B cell (primary cell): ENCODE measurements around the gene PFKFB1. TPM values are rescaled to one million over a fixed set of nuclear protein-coding genes. Genes with fewer than 3 reads are reported as not detected.

Experiments
- ATAC-seq: fragments of 200-7000 bp; cut with Tn5 transposase; one replicate; pipeline ENCODE4 v1.10.0; 2021; ENCODE audit warnings: low read depth, mild to moderate bottlenecking, moderate number of reproducible peaks, moderate library complexity
- CTCF ChIA-PET: fragments of 350-600 bp; sonication (Branson Sonifier 250); formaldehyde crosslinking; loops from one replicate; lab custom pipeline; 2021; ENCODE audit warnings: antibody characterized with exemption, inconsistent platforms; lab: Charles Lee
- POLR2A ChIA-PET: fragments of 350-600 bp; sonication (Branson Sonifier 250); formaldehyde crosslinking; loops from one replicate; lab custom pipeline; 2021; ENCODE audit warnings: antibody characterized with exemption; lab: Charles Lee
- DNase-seq: peaks from one replicate; pipeline ENCODE4 v3.0.0; 2013
- H2AFZ ChIP-seq: 2 replicates; pipeline ENCODE4 v1.6.1; 2012; ENCODE audit warnings: mild to moderate bottlenecking, low read depth, low read length; ENCODE audit not compliant: insufficient read depth, poor library complexity, severe bottlenecking
- H3K27ac ChIP-seq, 2 donors: 1 replicate in 1 of 2; 2 replicates in 1 of 2; pipeline ENCODE4 v1.5.1; 2012 to 2013; ENCODE audit warnings: low read length in 2 of 2, mild to moderate bottlenecking in 2 of 2, moderate library complexity in 1 of 2
- H3K27me3 ChIP-seq, 4 experiments: fragments of 200-600 bp in 1 of 4; sonication (generic) in 1 of 4; replicated peaks in 1 of 4; 1 replicate in 2 of 4; 2 replicates in 2 of 4; pipeline versions ENCODE4 v1.6.1 to v1.7.0; 2013 to 2016; ENCODE audit warnings: low read length in 3 of 4, mild to moderate bottlenecking in 2 of 4, mixed read lengths in 1 of 4, moderate library complexity in 1 of 4; ENCODE audit not compliant: insufficient read depth in 4 of 4, control insufficient read depth in 3 of 4; ENCODE audit errors: control extremely low read depth in 1 of 4
- H3K36me3 ChIP-seq, 2 experiments: replicated peaks in 1 of 2; 1 replicate in 1 of 2; 2 replicates in 1 of 2; pipeline versions ENCODE4 v1.6.1 to v1.7.1; 2013; ENCODE audit warnings: low read length in 1 of 2; ENCODE audit not compliant: insufficient read depth in 2 of 2, control insufficient read depth in 1 of 2; ENCODE audit errors: control extremely low read depth in 1 of 2, extremely low read depth in 1 of 2
- H3K4me1 ChIP-seq, 2 donors: fragments of 200-600 bp in 1 of 2; sonication (generic) in 1 of 2; 1 replicate in 1 of 2; 2 replicates in 1 of 2; pipeline versions ENCODE4 v1.5.1 to v1.6.1; 2013 to 2017; ENCODE audit warnings: low read length in 2 of 2; ENCODE audit not compliant: control insufficient read depth in 2 of 2, insufficient read depth in 2 of 2
- H3K4me2 ChIP-seq: replicated peaks from 2 replicates; pipeline ENCODE3; 2012; ENCODE audit warnings: mild to moderate bottlenecking, low read depth, low read length; ENCODE audit not compliant: poor library complexity, severe bottlenecking
- H3K4me3 ChIP-seq, 5 experiments: fragments of 200-600 bp in 1 of 5; sonication (generic) in 1 of 5; 1 replicate in 3 of 5; 2 replicates in 2 of 5; pipeline versions ENCODE4 v1.5.1 to v1.7.0; 2011 to 2016; ENCODE audit warnings: low read length in 4 of 5, mild to moderate bottlenecking in 4 of 5, low read depth in 2 of 5, control low read depth in 1 of 5, moderate library complexity in 1 of 5; ENCODE audit not compliant: insufficient read depth in 1 of 5; ENCODE audit errors: control extremely low read depth in 1 of 5, extremely low read depth in 1 of 5
- H3K79me2 ChIP-seq: fragments of 200-600 bp; sonication (generic); one replicate; pipeline ENCODE4 v1.6.0; 2016; ENCODE audit warnings: low read length; ENCODE audit not compliant: control insufficient read depth, insufficient read depth
- H3K9ac ChIP-seq: fragments of 200-600 bp; sonication (generic); 2 replicates; pipeline ENCODE4 v1.6.1; 2017; ENCODE audit warnings: mild to moderate bottlenecking, low read length, moderate library complexity
- H3K9me3 ChIP-seq, 3 donors: one replicate each; pipeline versions ENCODE4 v1.6.1 to v1.7.1; 2013; ENCODE audit warnings: low read length in 2 of 3; ENCODE audit not compliant: control insufficient read depth in 2 of 3, insufficient read depth in 1 of 3; ENCODE audit errors: control extremely low read depth in 1 of 3
- H4K20me1 ChIP-seq: 2 replicates; pipeline ENCODE4 v1.6.0; 2012; ENCODE audit warnings: mild to moderate bottlenecking, low read length; ENCODE audit not compliant: insufficient read depth, control insufficient read depth, poor library complexity, severe bottlenecking
- H3K27ac Mint-ChIP-seq: one replicate; pipeline ENCODE4 v1.8.0; 2021; ENCODE audit warnings: mixed read lengths
- H3K27me3 Mint-ChIP-seq: one replicate; pipeline ENCODE4 v1.8.0; 2021; ENCODE audit warnings: mixed read lengths
- H3K4me1 Mint-ChIP-seq: one replicate; pipeline ENCODE4 v1.8.0; 2021; ENCODE audit warnings: mixed read lengths
- H3K4me3 Mint-ChIP-seq: one replicate; pipeline ENCODE4 v1.8.0; 2021; ENCODE audit warnings: mixed read lengths
- H3K9me3 Mint-ChIP-seq: one replicate; pipeline ENCODE4 v1.8.0; 2022; ENCODE audit warnings: mixed read lengths; ENCODE audit not compliant: insufficient read depth
- CTCF ChIP-seq: fragments of 200-600 bp; IDR thresholded peaks from one replicate; pipeline ENCODE4 v1.8.0; 2022; ENCODE audit warnings: antibody characterized with exemption, mild to moderate bottlenecking
- EZH2 ChIP-seq: IDR thresholded peaks from 2 replicates; pipeline ENCODE4 v1.6.1; 2012; ENCODE audit warnings: borderline replicate concordance, low read depth, mild to moderate bottlenecking, moderate library complexity, low read length; ENCODE audit not compliant: insufficient read depth, poor library complexity, severe bottlenecking
- WGBS: methylation state at CpG from one replicate; pipeline ENCODE4 v1.1.5; 2013; ENCODE audit warnings: missing lambda C conversion rate; ENCODE audit not compliant: insufficient coverage; 5-methylcytosine and 5-hydroxymethylcytosine counted together
- intact Hi-C: fragments of 100-400 bp; cut with micrococcal nuclease; formaldehyde crosslinking; loops from one replicate; pipeline ENCODE4 v1.10.0; 2022
- polyA plus RNA-seq: library from polyadenylated mRNA; depleted of rRNA; stranded (reverse); fragments of >200 nt; gene quantifications from 2 replicates; pipeline ENCODE4 v1.2.3, GENCODE V29; 2012
- total RNA-seq, 2 donors: library from RNA; stranded (reverse); fragments of 120-200 nt in 1 of 2; gene quantifications; 1 replicate in 1 of 2; 2 replicates in 1 of 2; pipeline versions ENCODE4 v1.2.3 to v1.2.4, GENCODE V29; 2013 to 2022

Gene PFKFB1
- total and polyA plus RNA-seq, 2 donors (not counting 1 experiment from before 2014, with no cell fraction given), result 0.37 to 0.47 TPM

DNA sequence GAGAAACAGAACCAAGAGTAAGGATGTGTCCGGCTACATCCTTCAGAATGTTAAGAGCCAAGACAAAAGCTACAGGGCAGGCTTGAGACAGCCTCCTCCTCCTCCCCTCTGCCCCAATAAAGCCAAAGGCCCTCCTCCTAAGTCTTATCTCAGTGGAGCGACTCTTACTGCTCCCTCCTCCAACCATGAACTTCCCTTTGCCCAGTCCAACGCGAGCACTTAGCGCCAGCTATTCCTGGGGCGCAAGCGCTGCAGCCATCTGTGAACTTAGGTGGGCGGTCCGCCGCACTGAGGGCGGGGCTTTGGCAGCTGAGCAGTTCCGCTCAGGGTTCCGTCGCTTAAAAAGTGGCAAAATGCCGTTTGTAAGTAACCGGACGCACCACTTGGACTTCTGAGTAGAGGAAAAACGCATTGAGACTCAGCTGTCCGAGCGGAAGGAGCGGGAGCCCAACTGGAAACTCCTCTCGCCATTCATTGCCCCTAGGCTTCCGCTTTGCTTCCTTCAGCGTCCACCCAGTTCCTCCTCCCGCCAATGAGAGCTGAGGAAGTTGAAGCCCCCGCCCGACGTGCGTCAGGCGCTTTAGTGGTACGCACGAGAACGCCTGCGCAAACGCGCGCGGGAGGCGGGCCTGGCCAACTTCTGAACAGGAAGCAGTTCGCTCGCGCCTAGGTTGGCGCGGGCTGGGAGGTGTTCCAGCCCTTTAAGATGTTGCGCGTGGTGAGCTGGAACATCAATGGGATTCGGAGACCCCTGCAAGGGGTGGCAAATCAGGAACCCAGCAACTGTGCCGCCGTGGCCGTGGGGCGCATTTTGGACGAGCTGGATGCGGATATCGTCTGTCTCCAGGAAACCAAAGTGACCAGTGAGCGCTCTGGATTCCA is 6.0 kb upstream of the PFKFB1 start, which contains the start of gene APEX2:
TSS of gene APEX2 (plus strand) at position 647 of the 882 bp plus-strand sequence. CDS start at position 707, 60 bp downstream.
- Histone ChIP-seq H3K9ac (peak within 1 kb of the TSS; percentile 75), H3K27me3 (no peaks in the 10 kb centered on the region), H2AFZ (peak within 1 kb of the TSS; percentile 79), H3K4me1 (peaks cover 7 to 20% of the 10 kb centered on the region in 2 donors), H3K4me2 (peak within 1 kb of the TSS; percentile 74), H3K36me3 (peaks cover 0 to 14% of the 10 kb centered on the region in 2 experiments), H3K4me3 (peak within 1 kb of the TSS; percentile 71 to 75 (median 73)), H3K79me2 (peaks cover 12% of the 10 kb centered on the region), H4K20me1 (no peaks in the 10 kb centered on the region), H3K9me3 (no peaks in the 10 kb centered on the region), H3K27ac (peak within 1 kb of the TSS; percentile 85 to 86)
- intact Hi-C loops, result loop anchor here (1.0 to 5.0 kb wide), 3 partner anchors 192 to 817 kb away; partner anchors contain the start of gene FAM120C
- DNase-seq, result peak; percentile 91
- CTCF ChIA-PET, result interaction anchor here (0.7 to 2.1 kb wide), 7 partner anchors 10 to 1518 kb away, joined by 3 to 8 read pairs (median 3); partner anchors contain the start of gene RRAGB
- POLR2A ChIA-PET, result interaction anchor here (0.6 to 1.8 kb wide), 7 partner anchors 9 to 955 kb away, joined by 3 to 9 read pairs (median 3); partner anchors contain the start of gene PHF8
- no peaks in the 10 kb centered on the region for H3K27me3 Mint-ChIP-seq
- H3K4me1 Mint-ChIP-seq, result peaks cover 27% of the 10 kb centered on the region
- H3K9me3 Mint-ChIP-seq, result no peaks in the 10 kb centered on the region
- peak; percentile 94 for ATAC-seq
- TF ChIP-seq CTCF, result no peak
- TF ChIP-seq EZH2, result no peak
- peak within 1 kb of the TSS; percentile 95 for H3K27ac Mint-ChIP-seq
- peak within 1 kb of the TSS; percentile 97 for H3K4me3 Mint-ChIP-seq
- WGBS, result under 1% methylated on average over 47 of the region's 55 CpGs

DNA sequence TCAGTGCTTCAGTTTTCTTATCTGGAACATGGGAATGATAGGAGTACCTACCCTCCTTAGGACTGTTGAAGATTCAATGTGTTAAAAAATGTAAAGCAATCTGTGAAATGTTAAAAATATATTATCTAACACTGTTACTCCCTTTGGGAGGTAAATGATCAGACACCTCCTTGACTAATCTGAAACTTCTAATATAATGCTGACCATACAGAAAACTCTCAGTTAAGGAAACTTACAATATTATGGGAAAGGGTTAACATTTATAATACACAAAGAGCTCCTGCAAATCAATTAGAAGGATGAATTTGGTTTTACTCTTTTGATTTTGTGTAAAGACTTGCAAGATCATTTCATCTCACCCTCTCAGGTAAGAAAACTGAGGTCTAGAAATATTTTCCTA is 1.6 kb upstream of the PFKFB1 start:
- H3K27ac ChIP-seq, result no peak overlapping the region
- peaks cover 15% of the 10 kb centered on the region for H3K4me1 Mint-ChIP-seq
- H3K9ac ChIP-seq, result no peak overlapping the region
- ATAC-seq (no peak), DNase-seq (no peak)
- no peak for TF ChIP-seq CTCF
- TF ChIP-seq EZH2, result no peak
- H3K79me2 ChIP-seq, result peaks cover 4% of the 10 kb centered on the region
- H3K9me3 ChIP-seq, result no peaks in the 10 kb centered on the region
- no peaks in the 10 kb centered on the region for H3K36me3 ChIP-seq
- intact Hi-C loops, result loop anchor here (5.0 kb wide), 1 partner anchor 358 kb away; no protein-coding TSS in a partner anchor
- no peaks in the 10 kb centered on the region for H3K9me3 Mint-ChIP-seq
- POLR2A ChIA-PET, result no interaction called here
- no peak overlapping the region for H3K4me3 Mint-ChIP-seq
- no peaks in the 10 kb centered on the region for H4K20me1 ChIP-seq
- no peak overlapping the region for H3K4me2 ChIP-seq
- no peaks in the 10 kb centered on the region for H3K27me3 ChIP-seq
- no peak overlapping the region for H2AFZ ChIP-seq
- H3K27me3 Mint-ChIP-seq, result no peaks in the 10 kb centered on the region
- H3K27ac Mint-ChIP-seq, result no peak overlapping the region
- H3K4me1 ChIP-seq, result peaks cover 0 to 15% of the 10 kb centered on the region in 2 donors
- CTCF ChIA-PET, result no interaction called here
- no peak overlapping the region for H3K4me3 ChIP-seq
